Right atrium auricular region (tissue), 2 donors: ENCODE measurements around the gene ZNF48. TPM values are rescaled to one million over a fixed set of nuclear protein-coding genes. Genes with fewer than 3 reads are reported as not detected.
A peak's percentile ranks its signal among the peaks of the same experiment; 100 is the strongest.

ENCODE experiments used
- DNase-seq: peaks from one replicate; pipeline ENCODE4 v3.0.0-alpha.2; 2019; ENCODE audit warnings: low spot score
- H3K27ac ChIP-seq, 2 donors: fragments of 200-600 bp; sonication (generic); 1 replicate in 1 of 2; 2 replicates in 1 of 2; pipeline ENCODE4 v1.5.1; 2016 to 2019
- H3K27me3 ChIP-seq, 2 donors: fragments of 200-600 bp; sonication (generic); one replicate each; pipeline versions ENCODE4 v1.5.1 to v1.6.0; 2017 to 2019
- H3K36me3 ChIP-seq: fragments of 200-600 bp; sonication (generic); one replicate; pipeline ENCODE4 v1.5.1; 2016
- H3K4me1 ChIP-seq, 2 donors: fragments of 200-600 bp; sonication (generic); one replicate each; pipeline versions ENCODE4 v1.5.1 to v1.6.0; 2017 to 2019
- H3K4me3 ChIP-seq, 2 donors: fragments of 200-600 bp; sonication (generic); 1 replicate in 1 of 2; 2 replicates in 1 of 2; pipeline ENCODE4 v1.5.1; 2017 to 2019; ENCODE audit warnings: mild to moderate bottlenecking in 1 of 2, moderate library complexity in 1 of 2
- H3K9me3 ChIP-seq, 2 donors: fragments of 200-600 bp; sonication (generic); one replicate each; pipeline ENCODE4 v1.5.1; 2019
- CTCF ChIP-seq, 2 donors: fragments of 200-600 bp; sonication (generic); IDR thresholded peaks; one replicate each; pipeline ENCODE4 v1.5.1; 2019; ENCODE audit warnings: antibody characterized with exemption in 2 of 2
- total RNA-seq, 2 donors: library from RNA; depleted of rRNA; stranded (reverse); fragments of >200 nt; gene quantifications; one replicate each; pipeline ENCODE4 v1.1.0, GENCODE V29; 2016

ZNF48 gene
- total RNA-seq, 2 donors from 2014 or later, result 5.7 to 10.7 TPM

DNA sequence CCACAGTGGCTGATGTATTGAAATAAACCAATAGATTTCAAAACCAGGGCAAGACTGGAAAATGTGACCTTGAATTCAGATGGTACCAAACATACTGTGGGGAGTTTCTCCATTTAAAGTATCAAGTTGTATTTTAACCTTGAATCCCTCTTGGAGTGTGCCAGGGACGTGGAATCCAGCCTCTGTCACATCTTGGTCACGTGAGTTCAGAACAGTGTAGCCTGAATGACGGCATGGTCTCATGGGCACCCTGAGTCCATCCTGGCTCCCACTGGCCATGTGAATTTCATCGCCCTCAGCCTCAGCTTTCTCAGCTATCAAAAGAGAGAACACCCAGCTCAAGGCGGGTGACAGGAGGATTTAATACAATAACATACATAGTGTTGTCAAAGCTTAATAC lies 18.9 kb downstream of the ZNF48 start:
- Histone ChIP-seq H3K4me3 (no peak overlapping the region), H3K9me3 (no peaks in the 10 kb centered on the region), H3K27ac (peak overlapping the region; percentile 55 to 59), H3K4me1 (peaks cover 0 to 17% of the 10 kb centered on the region in 2 donors), H3K27me3 (no peaks in the 10 kb centered on the region), H3K36me3 (peaks cover 5% of the 10 kb centered on the region)
- TF ChIP-seq CTCF (IDR thresholded peaks at IDR 0.05), result no peak
- DNase-seq, result no peak

DNA sequence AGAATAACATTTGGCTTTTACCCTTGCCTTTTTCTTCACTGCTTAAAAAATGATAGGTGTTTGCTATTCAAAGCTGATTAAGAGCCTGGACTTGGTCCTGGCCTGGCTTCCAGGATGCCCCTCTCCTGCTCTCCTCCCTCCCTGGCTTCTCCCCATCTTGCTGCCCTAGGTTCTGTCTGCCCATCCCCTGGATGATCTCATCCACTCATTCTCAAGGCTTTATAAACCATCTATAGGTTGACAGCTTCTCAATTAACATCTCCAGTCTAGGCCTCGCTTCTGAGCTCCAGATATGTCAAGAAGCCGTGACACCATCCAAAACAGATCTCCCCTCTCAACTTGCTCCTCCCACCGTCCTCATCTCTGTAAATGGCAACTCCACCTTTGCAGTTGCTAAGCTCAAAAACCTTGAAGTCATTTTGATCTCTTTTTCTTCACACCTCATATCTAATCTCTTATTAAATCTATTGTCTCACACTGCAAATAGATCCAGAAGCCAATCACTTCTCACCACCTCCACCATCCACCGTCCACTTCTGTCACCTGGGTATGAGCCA lies 20.9 kb downstream of the ZNF48 start:
- Histone ChIP-seq H3K27me3 (no peaks in the 10 kb centered on the region), H3K9me3 (no peaks in the 10 kb centered on the region), H3K4me1 (peaks cover 0 to 11% of the 10 kb centered on the region in 2 donors), H3K4me3 (no peak overlapping the region), H3K36me3 (peaks cover 5% of the 10 kb centered on the region), H3K27ac (no peak overlapping the region)
- TF ChIP-seq CTCF (IDR thresholded peaks at IDR 0.05), result no peak
- DNase-seq, result no peak

- Histone ChIP-seq H3K27me3 (no peaks in the 10 kb centered on the region), H3K27ac (peak overlapping the region; percentile 81 to 90)
- no peak for TF ChIP-seq CTCF (IDR thresholded peaks at IDR 0.05)
Observed at GRCh38 chr16:30416624-30417528, 21.7 kb downstream of the ZNF48 start.

DNA sequence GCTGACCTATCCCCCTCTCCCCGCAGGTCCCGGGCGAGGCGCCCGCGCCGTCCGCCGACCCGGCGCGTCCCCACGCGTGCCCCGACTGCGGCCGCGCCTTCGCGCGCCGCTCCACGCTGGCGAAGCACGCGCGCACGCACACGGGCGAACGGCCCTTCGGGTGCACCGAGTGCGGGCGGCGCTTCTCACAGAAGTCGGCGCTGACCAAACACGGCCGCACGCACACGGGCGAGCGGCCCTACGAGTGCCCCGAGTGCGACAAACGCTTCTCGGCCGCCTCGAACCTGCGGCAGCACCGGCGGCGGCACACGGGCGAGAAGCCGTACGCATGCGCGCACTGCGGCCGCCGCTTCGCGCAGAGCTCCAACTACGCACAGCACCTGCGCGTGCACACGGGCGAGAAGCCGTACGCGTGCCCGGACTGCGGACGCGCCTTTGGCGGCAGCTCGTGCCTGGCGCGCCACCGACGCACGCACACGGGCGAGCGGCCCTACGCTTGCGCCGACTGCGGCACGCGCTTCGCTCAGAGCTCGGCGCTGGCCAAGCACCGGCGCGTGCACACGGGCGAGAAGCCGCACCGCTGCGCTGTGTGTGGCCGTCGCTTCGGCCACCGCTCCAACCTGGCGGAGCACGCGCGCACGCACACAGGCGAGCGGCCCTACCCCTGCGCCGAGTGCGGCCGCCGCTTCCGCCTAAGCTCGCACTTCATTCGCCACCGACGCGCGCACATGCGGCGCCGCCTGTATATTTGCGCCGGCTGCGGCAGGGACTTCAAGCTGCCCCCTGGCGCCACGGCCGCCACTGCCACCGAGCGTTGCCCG lies 22.5 kb downstream of the ZNF48 start:
- peak; percentile 23 to 46 for TF ChIP-seq CTCF (IDR thresholded peaks at IDR 0.05)
- no peaks in the 10 kb centered on the region for H3K9me3 ChIP-seq
- DNase-seq, result peak; percentile 73
- peak overlapping the region; percentile 48 to 65 for H3K4me3 ChIP-seq
- H3K4me1 ChIP-seq, result peaks cover 0 to 11% of the 10 kb centered on the region in 2 donors
- peak overlapping the region; percentile 81 to 90 for H3K27ac ChIP-seq
- H3K27me3 ChIP-seq, result no peaks in the 10 kb centered on the region
- H3K36me3 ChIP-seq, result peaks cover 2% of the 10 kb centered on the region

More at GRCh38 chr16:30416624-30417528, 21.7 kb downstream of the ZNF48 start:
- no peak for DNase-seq
- Histone ChIP-seq H3K9me3 (no peaks in the 10 kb centered on the region), H3K4me3 (peak overlapping the region; percentile 48 to 65), H3K36me3 (peaks cover 5% of the 10 kb centered on the region), H3K4me1 (peaks cover 0 to 11% of the 10 kb centered on the region in 2 donors)

DNA sequence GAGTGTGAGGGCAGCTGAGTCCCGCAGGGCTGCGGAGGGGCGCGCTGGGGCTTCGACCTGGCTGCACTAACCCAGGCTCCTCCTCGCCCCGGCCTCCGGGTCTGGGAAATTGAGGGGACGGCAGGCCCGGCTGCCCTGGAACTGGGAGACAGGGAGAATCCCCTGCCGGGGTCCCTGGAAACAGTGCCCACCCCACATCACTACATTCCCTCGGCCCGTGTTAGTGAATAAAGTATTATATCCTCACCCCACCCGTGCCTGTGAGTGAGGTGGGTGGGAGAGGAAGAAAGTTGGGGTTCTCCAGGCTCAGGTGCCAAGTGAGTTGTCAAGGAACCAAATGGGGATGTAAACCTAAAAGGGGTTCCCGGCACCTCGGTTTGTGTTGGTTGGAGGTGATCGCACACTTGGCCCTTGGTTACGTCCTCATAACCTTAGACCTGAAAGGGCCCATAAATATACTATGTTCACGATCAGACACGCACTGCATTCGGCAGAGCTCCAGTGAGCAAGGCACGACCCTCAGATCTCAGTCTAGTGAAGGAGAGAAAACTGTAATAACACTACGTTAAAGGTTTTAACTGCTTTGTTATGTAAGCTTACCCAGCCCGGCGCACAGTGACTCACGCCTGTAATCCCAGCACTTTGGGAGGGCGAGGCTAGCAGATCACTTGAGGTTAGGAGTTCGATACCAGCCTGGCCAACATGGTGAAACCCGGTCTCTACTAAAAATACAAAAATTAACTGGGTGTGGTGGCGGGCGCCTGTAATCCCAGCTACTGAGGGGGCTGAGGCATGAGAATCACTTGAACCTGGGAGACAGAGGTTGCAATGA lies 23.3 kb downstream of the ZNF48 start:
- H3K36me3 ChIP-seq, result peaks cover 8% of the 10 kb centered on the region
- peak overlapping the region; percentile 48 to 65 for H3K4me3 ChIP-seq
- peaks cover 0 to 11% of the 10 kb centered on the region in 2 donors for H3K4me1 ChIP-seq
- no peaks in the 10 kb centered on the region for H3K27me3 ChIP-seq
- no peaks in the 10 kb centered on the region for H3K9me3 ChIP-seq
- H3K27ac ChIP-seq, result peak overlapping the region; percentile 81 to 90
- no peak for TF ChIP-seq CTCF (IDR thresholded peaks at IDR 0.05)
- DNase-seq, result no peak
